SK-N-MC (cell line): Measurements from ENCODE around the gene MEF2D.

Source experiments
- EZH2 ChIP-seq: fragments of 200-600 bp; sonication (generic); IDR thresholded peaks from one replicate; pipeline ENCODE4 v1.6.1; 2017; ENCODE audit warnings: antibody characterized with exemption
- POLR2AphosphoS5 ChIP-seq: IDR thresholded peaks from 2 replicates; pipeline ENCODE4 v1.6.1; 2012; ENCODE audit warnings: mild to moderate bottlenecking, low read depth, low read length, borderline replicate concordance

- TF ChIP-seq EZH2 = no peak
- TF ChIP-seq POLR2AphosphoS5 = no peak
Observed at GRCh38 chr1:156504438-156504813, 3.9 kb upstream of the MEF2D start.
